GM18870 (cell line): ENCODE measurements around the gene CNNM3.
"Not testable (repeated sequence)": the region's sequence is repeated elsewhere in the genome, so short reads cannot be mapped to it uniquely, and the experiment has no call there.

ENCODE experiments used
- ATAC-seq: cut with Tn5 transposase; IDR thresholded peaks from one replicate; pipeline ENCODE4 v1.9.1; 2021; ENCODE audit warnings: moderate library complexity; ENCODE audit not compliant: unreplicated experiment

CNNM3 gene

DNA sequence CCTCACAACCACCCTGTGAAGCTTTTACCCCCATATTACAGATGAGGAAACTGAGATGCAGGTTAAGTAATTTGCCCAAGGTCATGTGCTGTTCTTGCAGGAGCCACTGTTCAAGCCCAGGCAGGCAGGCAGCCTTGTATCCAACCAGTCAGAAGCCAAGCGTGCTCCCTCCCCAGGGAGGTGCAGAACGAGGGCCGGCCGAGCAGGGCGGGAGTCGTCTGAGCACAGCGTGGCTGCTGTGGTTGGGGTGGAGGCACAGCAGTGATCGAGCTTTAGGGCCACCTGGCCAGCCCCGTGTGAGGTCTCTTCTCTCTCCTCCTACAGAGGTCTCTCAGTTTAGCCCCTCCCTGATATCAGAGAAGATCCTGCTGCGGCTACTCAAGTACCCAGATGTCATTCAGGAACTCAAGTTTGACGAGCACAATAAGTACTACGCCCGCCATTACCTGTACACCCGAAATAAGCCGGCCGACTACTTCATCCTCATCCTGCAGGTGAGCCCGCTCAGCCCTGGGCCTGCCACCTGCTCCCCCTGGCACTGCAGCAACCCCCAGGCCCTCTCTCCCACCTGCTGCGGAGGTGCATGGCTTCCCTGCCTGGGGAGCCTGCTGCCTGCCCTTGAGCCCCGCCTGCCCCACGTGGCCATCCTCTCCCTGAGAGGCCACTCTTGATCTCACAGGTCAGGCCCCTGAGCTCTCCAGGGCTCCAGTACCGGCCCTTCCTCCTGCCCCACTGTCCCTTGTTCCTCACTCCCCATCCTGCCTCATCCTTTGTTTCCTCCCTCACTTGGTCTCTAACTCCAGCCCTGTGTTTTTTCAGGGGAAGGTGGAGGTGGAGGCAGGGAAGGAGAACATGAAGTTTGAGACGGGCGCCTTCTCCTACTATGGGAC, 17.1 kb upstream of the CNNM3 start:
- no peak for ATAC-seq

DNA sequence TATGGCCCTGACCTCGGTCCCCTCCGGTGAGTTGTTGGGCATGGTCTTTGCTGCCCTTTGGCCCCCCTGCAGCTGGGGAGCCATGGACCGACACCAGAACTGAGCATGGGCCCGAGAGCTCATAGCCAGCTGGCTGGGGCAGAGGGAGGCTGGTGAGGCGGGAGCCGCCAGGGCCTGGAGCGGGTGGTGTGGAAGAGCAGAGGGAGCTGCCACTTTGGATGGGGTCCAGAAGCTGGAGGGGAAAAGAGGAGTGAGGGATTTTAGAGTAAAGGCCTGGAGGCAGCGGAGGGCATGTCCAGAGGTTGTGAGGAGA, 16.5 kb upstream of the CNNM3 start:
- no peak for ATAC-seq

DNA sequence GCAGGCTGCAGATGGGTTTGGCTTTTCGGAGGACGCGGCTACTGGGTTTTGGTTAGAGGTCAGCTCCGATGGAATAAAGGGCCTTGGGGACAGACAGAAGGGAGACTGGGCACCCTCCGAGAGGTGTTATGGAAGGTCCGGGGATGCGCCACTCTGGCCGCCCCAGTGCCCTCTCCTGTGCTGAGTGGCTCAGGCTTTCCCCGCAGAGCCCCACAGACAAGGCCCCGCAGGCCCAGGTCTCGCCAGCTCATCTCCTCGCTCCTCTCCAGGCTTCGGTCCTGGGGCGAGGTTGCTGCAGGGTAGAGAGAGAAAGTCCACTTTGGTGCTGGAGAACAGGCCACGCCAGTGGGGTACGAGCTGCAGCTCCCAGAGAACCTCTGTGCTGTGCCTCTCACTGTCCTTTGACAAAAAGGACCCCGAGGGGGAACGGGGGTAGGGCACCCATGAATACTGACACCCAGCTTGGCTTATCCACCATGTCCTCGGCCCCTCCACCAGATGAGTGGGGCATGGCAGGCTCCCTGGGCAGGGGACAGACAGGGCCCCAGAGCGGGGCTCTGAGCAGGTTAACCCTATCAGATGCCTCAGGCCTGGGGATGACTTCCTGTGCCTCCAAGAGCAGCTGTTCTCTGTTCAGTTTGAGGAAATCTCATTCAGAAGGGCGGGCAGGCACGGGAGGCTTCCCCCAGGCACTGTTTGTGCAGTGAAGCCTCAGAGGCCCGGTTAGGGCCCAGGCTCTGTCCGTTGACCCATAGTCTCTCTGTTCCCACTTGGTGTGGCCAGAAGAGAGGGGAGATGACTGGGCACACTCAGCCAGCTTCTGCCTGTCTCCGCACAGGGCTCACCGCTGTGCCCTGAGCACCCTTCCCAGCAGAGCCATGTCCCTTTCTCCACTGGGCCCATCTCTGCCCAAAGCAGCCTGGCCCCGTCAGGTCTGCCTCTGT, 15.7 kb upstream of the CNNM3 start:
- peak; percentile 22 for ATAC-seq

DNA sequence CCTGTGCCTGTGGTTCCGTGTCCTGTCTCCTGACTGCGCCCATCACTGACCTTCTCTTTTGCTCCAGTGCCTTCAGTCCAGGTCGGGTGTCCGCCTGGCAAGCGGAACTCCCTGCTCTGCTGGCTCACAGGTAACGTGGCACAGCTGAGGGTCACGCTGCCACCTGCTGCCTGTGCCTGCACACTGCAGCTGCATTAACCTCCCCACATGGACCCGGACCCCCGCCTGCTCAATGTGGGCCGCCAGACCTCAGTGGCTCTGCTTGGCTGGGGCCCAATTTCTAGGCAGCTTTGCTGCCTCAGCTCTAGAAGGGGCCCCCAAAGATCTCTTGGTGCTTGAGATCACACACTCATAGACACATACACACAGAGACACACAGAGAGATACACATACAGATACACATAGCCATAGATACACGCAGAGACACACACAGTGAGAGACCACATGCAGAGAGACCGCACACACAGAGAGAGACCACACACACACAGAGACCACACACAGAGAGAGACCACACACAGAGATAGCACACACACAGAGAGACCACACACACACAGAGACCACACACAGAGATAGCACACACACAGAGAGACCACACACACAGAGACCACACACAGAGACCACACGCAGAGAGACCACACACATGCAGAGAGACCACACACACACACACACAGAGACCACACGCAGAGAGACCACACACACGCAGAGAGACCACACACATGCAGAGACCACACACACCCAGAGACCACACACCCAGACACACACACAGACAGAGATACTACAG, 14.9 kb upstream of the CNNM3 start:
- peak; percentile 73 for ATAC-seq

DNA sequence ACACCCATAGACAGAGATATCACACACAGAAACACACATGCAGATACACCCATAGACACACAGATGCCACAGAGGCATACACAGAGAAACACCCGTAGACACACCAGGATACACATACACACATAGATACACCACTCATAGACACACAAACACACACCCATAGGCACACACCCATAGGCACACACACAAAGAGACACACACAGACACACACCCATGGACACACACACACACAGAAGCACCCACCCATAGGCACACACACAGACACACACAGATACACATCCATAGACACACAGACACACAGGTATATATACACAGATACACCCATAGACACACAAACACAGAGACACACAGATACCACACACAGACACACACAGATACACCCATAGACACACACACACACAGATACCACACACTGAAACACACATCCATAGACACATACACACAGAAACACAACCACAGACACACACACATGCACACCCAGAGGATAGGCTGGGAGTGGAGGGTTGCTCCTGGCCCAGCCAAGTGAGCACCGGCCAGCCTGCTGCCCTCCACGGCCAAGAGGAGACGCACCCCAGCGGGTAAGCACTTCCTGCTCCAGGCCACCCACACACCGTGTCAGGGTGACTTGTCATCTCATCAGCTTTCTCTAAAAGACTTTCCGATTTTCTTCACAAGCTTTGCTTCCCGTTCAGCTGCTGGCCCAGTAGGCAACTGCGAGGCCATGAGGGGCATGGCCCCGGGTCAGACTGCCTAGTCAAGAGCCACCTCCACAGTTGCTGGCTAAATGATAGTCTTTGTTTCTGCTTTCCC, 14.1 kb upstream of the CNNM3 start:
- ATAC-seq: no peak

DNA sequence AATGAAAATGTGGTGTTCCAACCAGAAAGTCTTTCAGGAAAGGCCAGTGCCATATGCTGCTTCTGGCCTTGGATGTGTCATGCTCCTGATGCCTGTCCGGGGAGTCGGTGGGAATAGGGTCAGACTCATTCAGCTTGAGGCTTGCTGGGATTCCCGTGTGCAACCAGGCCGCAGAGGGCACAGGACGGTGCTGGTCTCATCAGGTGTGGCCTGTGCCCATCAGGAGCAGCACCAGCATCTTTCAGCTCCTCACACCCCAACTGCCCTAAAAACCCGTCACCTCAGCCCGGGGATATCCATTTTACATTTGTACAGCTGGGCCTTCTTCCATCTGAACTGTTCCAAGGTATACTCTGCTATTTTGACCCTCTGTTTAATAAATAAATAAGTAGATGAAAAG, 13.3 kb upstream of the CNNM3 start:
- ATAC-seq: no peak

DNA sequence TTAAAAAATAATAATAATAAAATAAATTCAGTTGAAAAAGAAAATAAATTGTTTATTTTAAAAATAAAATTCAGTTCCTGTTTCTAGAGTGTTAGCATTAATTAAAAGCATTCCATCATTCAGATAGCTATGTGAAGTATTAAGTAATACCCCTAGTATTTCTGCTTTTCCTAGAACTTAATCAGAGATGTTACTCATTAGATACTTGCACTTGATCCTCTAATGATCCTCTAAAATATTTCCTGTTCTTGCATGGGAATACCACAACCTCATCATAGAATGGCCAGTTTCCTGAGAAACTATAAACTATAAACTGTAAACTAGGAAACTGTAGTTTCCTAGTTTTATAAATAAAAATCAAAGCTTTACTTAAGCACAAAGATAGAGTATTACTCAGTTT, 11.1 kb upstream of the CNNM3 start:
- no peak for ATAC-seq

DNA sequence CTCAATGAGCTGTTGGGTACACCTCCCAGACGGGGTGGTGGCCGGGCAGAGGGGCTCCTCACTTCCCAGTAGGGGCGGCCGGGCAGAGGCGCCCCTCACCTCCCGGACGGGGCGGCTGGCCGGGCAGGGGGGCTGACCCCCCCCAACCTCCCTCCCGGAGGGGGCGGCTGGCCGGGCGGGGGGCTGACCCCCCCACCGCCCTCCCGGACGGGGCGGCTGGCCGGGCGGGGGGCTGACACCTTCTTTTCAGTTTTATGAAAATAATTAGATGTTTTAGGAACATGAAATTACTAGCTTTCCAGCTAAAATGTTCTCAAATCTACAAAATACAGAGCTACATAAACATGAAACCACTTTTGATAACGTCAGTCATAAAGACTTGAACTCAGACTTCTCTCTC, 10.1 kb upstream of the CNNM3 start:
- not testable (repeated sequence) for ATAC-seq

DNA sequence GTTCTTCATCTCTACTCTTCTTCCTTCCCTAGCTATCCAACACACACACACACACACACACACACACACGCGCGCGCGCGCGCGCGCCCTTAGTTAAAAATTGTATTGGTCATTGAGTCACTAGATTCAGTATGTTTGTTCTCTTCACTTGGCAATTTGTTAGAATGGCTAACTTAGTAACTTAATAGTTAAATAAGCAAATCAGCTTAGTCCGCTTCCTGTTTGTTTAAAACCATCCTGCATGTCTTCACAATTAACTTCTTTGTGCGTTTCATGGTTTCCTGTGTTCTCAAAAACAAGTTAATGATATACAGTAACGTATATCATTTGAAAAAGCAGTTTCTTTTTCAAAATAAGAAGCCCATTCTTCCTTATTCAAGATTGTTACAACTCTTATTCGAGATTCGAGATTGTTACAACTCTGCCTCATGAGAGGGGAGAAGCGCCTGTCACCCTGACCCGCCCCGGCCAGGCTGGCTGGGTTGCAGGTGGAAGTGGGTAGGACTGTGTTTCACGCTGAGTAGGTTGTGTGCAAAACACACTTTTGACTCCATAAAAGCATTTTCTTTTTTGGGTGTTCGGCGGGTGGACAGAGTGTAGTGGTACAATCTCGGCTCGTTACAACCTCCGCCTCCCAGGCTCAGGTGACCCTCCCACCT, 9.5 kb upstream of the CNNM3 start:
- ATAC-seq: no peak

DNA sequence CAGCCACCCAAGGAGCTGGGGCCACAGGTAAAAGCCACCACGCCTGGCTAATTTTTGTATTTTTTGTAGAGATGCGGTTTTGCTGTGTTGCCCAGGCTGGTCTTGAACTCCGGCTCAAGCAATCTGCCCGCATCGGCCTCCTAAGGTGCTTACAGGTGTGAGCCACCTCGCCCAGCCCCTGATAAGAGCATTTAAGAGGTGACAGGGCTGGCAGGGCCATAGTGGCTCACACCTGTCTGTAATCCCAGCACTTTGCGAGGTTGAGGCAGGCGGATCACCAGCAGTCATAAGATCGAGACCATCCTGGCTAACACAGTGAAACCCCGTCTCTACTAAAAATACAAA, 9.0 kb upstream of the CNNM3 start:
- ATAC-seq: no peak

DNA sequence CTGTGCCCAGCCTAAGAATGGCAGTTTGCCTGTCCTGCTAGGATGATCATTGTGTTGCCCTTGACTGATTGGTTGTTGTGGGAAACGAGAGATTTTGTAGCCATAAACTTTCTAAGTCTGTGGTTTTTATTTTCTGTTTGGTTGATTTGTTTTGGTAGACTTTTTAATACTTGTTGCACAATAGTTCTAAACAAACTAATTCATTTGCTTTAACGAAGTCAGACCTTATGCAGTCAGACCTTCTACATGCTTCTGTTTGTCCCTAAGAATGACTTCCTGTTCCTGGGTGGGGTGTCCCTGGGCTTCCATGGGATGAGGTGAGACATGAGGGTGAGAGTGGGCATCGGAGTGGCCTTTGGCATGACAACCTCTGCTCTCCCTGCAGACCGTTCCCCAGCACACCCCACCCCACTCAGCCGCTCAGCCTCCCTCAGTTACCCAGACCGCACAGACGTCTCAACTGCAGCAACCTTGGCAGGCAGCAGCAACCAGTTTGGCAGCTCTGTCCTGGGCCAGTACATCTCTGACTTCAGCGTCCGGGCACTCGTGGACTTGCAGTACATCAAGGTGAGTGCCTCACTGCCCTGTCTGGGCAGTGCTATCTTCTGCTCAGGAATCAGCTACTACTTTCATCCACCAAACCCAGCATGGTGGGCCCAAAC, 7.8 kb upstream of the CNNM3 start:
- no peak for ATAC-seq

DNA sequence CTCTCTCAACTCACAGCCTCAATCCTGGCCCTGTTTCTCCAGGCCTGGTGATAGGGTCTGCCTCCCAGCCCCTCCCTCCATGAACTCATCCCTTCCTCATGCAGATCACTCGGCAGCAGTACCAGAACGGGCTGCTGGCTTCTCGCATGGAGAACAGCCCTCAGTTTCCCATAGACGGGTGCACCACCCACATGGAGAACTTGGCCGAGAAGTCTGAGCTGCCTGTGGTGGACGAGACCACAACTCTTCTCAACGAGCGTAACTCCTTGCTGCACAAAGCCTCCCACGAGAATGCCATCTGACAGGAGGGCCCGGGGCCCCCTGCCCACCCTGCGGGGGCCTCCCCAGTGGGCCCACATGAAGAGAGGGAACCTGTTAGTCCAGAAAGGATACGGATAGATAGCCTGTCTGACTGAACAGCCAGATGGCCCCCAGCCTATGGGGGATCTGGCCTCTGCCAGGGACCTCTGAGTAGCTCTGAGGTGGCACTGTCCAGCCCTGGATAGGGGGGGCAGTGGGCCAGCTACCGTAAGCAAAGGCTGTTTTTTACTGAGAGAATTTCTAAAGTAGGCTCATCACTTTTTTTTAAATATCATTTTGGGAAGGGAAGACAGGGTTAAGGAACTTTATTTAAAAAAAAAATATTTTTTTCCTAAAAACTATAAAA, 6.7 kb upstream of the CNNM3 start:
- no peak for ATAC-seq

DNA sequence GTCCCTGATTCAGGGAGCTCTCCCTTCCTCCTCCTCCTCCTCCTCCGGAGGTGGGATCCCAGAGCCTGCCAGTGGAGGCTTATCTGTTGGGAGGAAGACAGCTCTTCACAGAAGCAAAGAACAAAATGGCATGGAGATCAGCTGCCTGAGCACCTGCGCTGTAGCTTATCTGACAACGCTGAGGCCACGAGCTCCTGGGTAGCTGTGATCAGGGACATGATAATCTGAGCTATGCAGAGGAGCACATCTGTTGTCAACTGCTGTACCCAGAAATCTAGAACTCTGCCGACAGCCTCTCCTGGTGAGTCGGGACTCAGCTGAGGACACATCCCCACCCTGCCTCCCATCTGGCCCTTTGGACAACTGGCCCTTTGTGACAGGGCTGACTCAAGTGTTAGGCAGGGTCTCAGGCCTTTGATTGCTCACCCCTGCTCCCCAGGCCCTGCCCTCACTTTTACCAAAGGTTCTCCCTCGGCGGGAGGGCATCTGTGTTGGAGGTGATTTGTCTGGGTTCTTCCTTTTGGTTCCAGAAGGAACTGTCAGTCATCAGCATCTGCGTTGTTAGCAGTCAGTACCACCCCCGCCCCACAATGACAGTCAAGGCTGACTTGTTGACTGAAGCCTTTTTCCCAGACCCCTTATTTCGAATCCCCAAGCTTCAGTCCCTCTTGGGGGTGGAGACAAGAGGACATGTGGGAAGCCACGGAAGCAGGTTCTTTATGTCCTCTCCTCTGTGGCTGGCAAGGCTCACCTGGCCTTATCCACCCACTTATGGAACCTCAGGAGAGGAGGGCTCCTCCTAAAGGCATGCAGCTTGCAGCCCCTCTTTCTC, 5.9 kb upstream of the CNNM3 start:
- ATAC-seq: no peak

DNA sequence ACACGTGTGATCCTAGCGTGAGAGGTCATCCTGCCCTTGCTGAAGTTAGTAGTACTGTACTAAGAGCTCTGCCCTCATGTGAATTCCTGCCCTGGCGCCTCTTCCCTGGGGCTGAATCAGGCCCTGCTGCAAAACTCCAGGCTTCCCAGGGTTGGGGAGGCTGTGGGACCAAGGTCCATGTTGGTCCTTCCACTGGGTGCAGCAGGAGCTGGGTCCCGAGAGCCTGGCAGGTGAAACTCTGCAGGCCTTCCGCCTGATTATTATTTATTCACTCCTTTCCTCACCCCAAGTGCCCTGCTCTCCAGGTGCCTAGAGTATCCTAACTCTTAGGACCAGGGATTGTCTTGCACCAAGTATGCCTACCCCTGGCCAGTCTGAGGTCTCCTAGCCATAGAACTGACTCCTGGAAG, 5.3 kb upstream of the CNNM3 start:
- no peak for ATAC-seq

DNA sequence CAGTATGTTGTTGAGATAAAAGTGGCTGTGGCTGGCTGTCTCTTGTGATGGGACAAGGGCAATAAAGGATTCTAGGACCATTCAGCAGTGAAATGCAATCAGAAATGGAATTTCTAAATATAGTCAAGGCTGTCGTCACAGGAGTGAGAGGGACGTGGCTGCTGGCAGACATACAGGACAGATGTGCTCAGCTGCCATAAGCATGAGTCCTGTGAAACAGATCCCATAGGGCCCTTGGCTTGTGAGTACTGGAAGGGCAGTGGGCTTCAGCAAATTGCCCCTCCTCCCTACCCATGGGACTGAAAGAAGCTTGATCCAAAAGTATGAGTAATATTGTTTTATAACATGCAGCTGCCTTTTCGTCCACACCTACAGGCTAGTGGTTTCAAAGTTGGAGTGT, 4.2 kb upstream of the CNNM3 start:
- ATAC-seq: no peak

DNA sequence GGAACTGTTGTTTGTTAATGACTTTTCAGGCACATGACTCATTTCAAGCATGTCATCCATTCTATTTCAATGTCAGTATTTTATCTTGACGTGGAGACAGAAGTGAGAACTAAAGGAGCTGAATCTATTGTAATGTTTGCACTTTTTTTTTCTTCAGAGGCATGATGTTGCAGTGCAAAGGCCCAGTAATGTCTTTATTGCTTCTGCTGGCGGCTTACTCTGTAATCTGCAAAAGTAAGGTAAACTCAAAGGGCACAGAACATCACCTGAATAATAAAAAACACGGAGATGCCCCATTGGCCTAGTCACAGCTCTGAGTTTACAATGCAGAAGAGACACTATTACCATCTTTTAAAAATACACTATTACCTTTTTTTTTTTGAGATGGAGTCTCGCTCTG, 2.4 kb upstream of the CNNM3 start:
- ATAC-seq: no peak

DNA sequence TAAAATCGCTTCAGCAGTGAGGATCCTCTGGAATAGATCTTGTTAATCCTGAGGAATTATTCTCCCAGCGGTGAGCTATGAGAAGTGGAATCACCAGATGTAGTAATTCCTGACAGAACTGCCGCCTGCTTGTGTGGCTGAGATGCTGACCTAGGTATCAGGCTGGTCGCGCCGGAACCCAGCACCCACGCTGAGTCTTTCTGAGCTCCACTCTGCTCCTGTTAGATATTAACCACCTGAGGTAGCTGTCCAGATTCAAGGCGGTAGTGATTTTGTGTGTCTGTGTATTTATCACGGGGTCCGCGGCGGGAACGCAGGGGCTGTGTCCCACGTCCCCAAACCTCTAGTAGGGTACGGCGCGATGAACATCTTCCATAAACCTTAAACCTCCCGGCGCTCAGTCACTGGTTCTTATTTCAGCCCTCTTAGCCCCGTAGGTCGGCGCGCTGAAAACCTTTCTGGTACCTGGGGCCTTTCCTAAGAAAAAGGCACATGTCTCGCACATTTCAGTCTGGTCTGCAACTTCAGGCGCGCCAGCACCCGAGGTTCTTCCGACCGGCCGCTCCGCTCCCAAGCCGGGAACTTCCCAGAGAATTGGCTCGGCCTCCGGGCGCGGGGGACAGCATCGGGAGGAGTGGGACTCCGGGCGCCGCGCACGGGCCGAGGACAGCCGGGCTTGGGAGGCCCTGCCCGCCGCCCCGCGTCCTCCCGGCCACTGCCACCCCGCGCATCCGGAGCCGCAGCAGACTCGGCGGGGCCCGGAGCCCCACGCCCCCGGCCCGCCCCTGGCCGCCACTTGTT, 542 bp upstream of the CNNM3 start:
- no peak for ATAC-seq
